Measurements from ENCODE around the gene FLG. TPM values are rescaled to one million over a fixed set of nuclear protein-coding genes. Genes with fewer than 3 reads are reported as not detected.

The FLG gene
- total and polyA plus RNA-seq, 10 of the 15 experiments (the other 5 are each of a cell fraction or from before 2014, with no cell fraction given) = not detected

DNA sequence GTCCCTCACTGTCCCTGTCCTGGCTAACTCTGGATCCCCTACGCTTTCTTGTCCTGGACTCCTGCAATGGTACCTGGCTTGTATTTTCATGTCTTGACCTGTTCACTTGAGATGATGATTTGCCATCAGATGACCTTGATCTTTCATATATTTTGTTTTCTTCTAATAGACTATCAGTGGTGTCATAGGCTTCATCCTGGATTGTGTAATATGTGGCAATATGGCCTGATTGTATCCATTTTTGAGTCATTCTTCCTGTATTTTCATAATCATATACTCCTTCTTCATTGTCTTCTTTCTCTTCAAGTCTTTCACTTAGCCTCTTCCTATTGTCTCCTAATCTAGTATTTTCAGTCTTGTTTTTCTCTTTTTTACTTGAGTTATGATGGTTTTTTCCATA, 11.1 kb downstream of the FLG start (continued):
- TF ChIP-seq, protein P1, sequence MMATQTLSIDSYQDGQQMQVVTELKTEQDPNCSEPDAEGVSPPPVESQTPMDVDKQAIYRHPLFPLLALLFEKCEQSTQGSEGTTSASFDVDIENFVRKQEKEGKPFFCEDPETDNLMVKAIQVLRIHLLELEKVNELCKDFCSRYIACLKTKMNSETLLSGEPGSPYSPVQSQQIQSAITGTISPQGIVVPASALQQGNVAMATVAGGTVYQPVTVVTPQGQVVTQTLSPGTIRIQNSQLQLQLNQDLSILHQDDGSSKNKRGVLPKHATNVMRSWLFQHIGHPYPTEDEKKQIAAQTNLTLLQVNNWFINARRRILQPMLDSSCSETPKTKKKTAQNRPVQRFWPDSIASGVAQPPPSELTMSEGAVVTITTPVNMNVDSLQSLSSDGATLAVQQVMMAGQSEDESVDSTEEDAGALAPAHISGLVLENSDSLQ (IDR thresholded peaks at IDR 0.05) = no peak
- TF ChIP-seq SMC3 (IDR thresholded peaks at IDR 0.05; ENCODE audit: borderline replicate concordance, low read length) = no peak
- TF ChIP-seq, protein P2, sequence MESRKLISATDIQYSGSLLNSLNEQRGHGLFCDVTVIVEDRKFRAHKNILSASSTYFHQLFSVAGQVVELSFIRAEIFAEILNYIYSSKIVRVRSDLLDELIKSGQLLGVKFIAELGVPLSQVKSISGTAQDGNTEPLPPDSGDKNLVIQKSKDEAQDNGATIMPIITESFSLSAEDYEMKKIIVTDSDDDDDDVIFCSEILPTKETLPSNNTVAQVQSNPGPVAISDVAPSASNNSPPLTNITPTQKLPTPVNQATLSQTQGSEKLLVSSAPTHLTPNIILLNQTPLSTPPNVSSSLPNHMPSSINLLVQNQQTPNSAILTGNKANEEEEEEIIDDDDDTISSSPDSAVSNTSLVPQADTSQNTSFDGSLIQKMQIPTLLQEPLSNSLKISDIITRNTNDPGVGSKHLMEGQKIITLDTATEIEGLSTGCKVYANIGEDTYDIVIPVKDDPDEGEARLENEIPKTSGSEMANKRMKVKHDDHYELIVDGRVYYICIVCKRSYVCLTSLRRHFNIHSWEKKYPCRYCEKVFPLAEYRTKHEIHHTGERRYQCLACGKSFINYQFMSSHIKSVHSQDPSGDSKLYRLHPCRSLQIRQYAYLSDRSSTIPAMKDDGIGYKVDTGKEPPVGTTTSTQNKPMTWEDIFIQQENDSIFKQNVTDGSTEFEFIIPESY (IDR thresholded peaks at IDR 0.05) = no peak
- TF ChIP-seq NR2C2 (IDR thresholded peaks at IDR 0.05; ENCODE audit: borderline replicate concordance, control insufficient read depth, insufficient read length, low read depth) = no peak
- TF ChIP-seq ZBED1 (IDR thresholded peaks at IDR 0.05; ENCODE audit: borderline replicate concordance) = no peak
- no peak for TF ChIP-seq NR2C1 (IDR thresholded peaks at IDR 0.05)
- TF ChIP-seq SMAD5 (IDR thresholded peaks at IDR 0.05; ENCODE audit: low read depth) = no peak
- no peak for TF ChIP-seq EGR1 (IDR thresholded peaks at IDR 0.05; ENCODE audit: borderline replicate concordance in 1 of 2, low read depth in 2 of 2, low read length in 2 of 2)
- TF ChIP-seq SUPT20H (IDR thresholded peaks at IDR 0.05; ENCODE audit: borderline replicate concordance, control insufficient read depth, low read depth, low read length) = no peak
- no peak for TF ChIP-seq NBN (IDR thresholded peaks at IDR 0.05)

DNA sequence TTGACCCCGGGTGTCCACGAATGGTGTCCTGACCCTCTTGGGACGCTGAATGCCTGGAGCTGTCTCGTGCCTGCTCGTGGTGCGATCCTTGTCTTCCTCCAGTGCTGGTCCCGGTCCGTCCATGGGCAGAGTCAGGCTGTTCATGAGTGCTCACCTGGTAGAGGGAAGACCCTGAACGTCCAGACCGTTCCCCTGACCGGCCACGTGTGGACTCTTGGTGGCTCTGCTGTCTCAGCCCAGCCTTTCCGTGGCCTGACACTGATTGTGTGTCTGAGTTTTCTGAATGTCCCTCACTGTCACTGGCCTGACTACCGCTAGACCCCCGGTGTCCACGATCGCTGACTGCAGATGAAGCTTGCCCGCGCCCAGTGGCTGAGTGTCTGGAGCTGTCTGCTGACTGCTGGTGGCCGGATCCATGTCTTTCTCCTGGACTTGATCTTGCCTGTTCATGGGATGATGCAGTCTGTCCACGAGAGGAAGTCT, 11.7 kb downstream of the FLG start:
- ChIA-PET SMC1A (ENCODE audit: uncharacterized antibody, unreplicated experiment) (no interaction called here), RAD21 (ENCODE audit: unreplicated experiment) (no interaction called here)
- TF ChIP-seq YY1 (IDR thresholded peaks at IDR 0.05; ENCODE audit: low read depth, low read length) = no peak
- TF ChIP-seq IRF4 (IDR thresholded peaks at IDR 0.05; ENCODE audit: low read depth, low read length) = no peak
- no peak for TF ChIP-seq POLR2AphosphoS2 (IDR thresholded peaks at IDR 0.05; ENCODE audit: low read depth, low read length)
- TF ChIP-seq ZSCAN29 (IDR thresholded peaks at IDR 0.05) = no peak
- no peak for TF ChIP-seq JUND (IDR thresholded peaks at IDR 0.05; ENCODE audit: low read depth, low read length)
- TF ChIP-seq MYB (IDR thresholded peaks at IDR 0.05; ENCODE audit: borderline replicate concordance, low read depth, low read length) = no peak
- TF ChIP-seq PAX5 (IDR thresholded peaks at IDR 0.05; ENCODE audit: borderline replicate concordance, low read depth, low read length) = no peak
- no peak for TF ChIP-seq ZZZ3 (IDR thresholded peaks at IDR 0.05; ENCODE audit: control insufficient read depth, insufficient read length, low read depth)
- TF ChIP-seq ZBED1 (IDR thresholded peaks at IDR 0.05; ENCODE audit: borderline replicate concordance) = no peak
- TF ChIP-seq, protein P3, sequence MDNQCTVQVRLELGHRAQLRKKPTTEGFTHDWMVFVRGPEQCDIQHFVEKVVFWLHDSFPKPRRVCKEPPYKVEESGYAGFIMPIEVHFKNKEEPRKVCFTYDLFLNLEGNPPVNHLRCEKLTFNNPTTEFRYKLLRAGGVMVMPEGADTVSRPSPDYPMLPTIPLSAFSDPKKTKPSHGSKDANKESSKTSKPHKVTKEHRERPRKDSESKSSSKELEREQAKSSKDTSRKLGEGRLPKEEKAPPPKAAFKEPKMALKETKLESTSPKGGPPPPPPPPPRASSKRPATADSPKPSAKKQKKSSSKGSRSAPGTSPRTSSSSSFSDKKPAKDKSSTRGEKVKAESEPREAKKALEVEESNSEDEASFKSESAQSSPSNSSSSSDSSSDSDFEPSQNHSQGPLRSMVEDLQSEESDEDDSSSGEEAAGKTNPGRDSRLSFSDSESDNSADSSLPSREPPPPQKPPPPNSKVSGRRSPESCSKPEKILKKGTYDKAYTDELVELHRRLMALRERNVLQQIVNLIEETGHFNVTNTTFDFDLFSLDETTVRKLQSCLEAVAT (IDR thresholded peaks at IDR 0.05) = no peak

More for the DNA sequence above, 11.7 kb downstream of the FLG start:
- FAIRE-seq (no peak), ATAC-seq (no peak), DNase-seq (ENCODE audit: low read depth, low spot score) (no peak)
- H3K79me2 ChIP-seq (ENCODE audit: control insufficient read depth, insufficient read depth, low read length) = no peaks in the 10 kb centered on the region
- H3K4me2 ChIP-seq (ENCODE audit: control insufficient read depth, insufficient read depth) = no peak overlapping the region
- no peaks in the 10 kb centered on the region for H3K36me3 ChIP-seq (ENCODE audit: control insufficient read depth in 2 of 2, insufficient read depth in 2 of 2, low read length in 1 of 2)
- BruUV-seq (replicated peaks) = no TSS peak
- no peak overlapping the region for H3K9ac ChIP-seq (ENCODE audit: control insufficient read depth, insufficient read depth, low read length)
- intact Hi-C loops (cut with micrococcal nuclease; ENCODE audit: unreplicated experiment) = no loop called here
- H3K9me3 ChIP-seq (replicated peaks; ENCODE audit: control insufficient read depth, insufficient read depth, low read length) = no peaks in the 10 kb centered on the region; the same call in 2 of the 3 replicates
- H2AFZ ChIP-seq (ENCODE audit: control insufficient read depth, low read depth, low read length) = no peak overlapping the region
- H3K27ac ChIP-seq (ENCODE audit: control insufficient read depth, insufficient read depth) = no peak overlapping the region
- CTCF ChIA-PET = no interaction called here
- no peak overlapping the region for H3K4me3 ChIP-seq
- POLR2A ChIA-PET = no interaction called here
- H3K4me1 ChIP-seq (ENCODE audit: control insufficient read depth, insufficient read depth, low read length) = no peaks in the 10 kb centered on the region
- H3K27me3 ChIP-seq (replicated peaks in 1 of 2; ENCODE audit: control insufficient read depth in 2 of 2, insufficient read depth in 2 of 2, low read length in 1 of 2) = no peaks in the 10 kb centered on the region
- 41% methylated on average over 21 of the region's 21 CpGs for WGBS (ENCODE audit: insufficient coverage, insufficient replicate concordance, low lambda C conversion rate, missing lambda C conversion rate)
- in situ Hi-C loops (cut with MboI) = no loop called here
- no peaks in the 10 kb centered on the region for H4K20me1 ChIP-seq (ENCODE audit: control insufficient read depth, insufficient read depth)
